ENCODE measurements around the gene EFCAB13.

DNA sequence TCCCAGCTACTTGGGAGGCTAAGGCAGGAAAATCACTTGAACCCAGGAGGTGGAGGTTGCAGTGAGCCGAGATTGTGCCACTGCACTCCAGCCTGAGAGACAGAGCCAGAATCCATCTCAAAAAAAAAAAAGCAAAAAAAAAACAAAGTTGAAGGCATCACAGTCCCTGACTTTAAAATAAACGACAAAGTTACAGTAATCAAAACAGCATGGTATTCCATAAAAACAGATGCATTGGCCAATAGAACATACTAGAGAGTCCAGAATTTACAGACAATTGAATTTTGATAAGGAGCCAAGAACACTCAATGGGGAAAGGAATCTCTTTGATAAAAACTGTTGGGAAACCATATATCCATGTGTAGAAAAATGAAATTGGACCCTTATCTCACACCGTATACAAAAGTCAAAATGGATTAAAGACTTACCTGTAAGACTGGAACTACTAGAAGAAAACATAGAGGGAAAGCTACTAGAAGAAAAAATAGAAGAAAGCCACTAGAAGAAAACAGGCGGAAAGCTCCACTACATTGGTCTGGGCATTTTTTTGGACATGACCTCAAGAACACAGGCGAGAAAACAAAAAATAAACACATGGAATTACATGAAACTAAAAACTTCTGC lies 2.8 kb upstream of the EFCAB13 start:
- TF ChIP-seq, protein P1, sequence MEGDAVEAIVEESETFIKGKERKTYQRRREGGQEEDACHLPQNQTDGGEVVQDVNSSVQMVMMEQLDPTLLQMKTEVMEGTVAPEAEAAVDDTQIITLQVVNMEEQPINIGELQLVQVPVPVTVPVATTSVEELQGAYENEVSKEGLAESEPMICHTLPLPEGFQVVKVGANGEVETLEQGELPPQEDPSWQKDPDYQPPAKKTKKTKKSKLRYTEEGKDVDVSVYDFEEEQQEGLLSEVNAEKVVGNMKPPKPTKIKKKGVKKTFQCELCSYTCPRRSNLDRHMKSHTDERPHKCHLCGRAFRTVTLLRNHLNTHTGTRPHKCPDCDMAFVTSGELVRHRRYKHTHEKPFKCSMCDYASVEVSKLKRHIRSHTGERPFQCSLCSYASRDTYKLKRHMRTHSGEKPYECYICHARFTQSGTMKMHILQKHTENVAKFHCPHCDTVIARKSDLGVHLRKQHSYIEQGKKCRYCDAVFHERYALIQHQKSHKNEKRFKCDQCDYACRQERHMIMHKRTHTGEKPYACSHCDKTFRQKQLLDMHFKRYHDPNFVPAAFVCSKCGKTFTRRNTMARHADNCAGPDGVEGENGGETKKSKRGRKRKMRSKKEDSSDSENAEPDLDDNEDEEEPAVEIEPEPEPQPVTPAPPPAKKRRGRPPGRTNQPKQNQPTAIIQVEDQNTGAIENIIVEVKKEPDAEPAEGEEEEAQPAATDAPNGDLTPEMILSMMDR (IDR thresholded peaks at IDR 0.05): no peak
- TF ChIP-seq EZH2 (IDR thresholded peaks at IDR 0.05): no peak

Measured in neural progenitor cell (in vitro differentiated cells).